GM12878 (cell line): ENCODE results near the gene NUMBL. TPM values are rescaled to one million over a fixed set of nuclear protein-coding genes. Genes with fewer than 3 reads are reported as not detected.
A peak's percentile ranks its signal among the peaks of the same experiment; 100 is the strongest.

ENCODE experiments used
- EZH2 ChIP-seq: IDR thresholded peaks from 2 replicates; pipeline ENCODE4 v1.6.1; 2012; ENCODE audit warnings: low read depth, mild to moderate bottlenecking, control low read depth, inconsistent platforms, low read length, borderline replicate concordance; ENCODE audit not compliant: control insufficient read depth
- FOXK2 ChIP-seq: fragments of 450-650 bp; IDR thresholded peaks from 2 replicates; pipeline ENCODE4 v1.6.1; 2017; ENCODE audit warnings: mild to moderate bottlenecking, moderate library complexity
- IKZF2 ChIP-seq, 2 experiments: fragments of 450-650 bp; IDR thresholded peaks; 2 replicates each; pipeline ENCODE4 v1.6.1; 2017; ENCODE audit warnings: mild to moderate bottlenecking in 2 of 2, moderate library complexity in 2 of 2
- KDM1A ChIP-seq: fragments of 200-600 bp; sonication (generic); IDR thresholded peaks from 2 replicates; pipeline ENCODE4 v1.6.1; 2016; ENCODE audit warnings: borderline replicate concordance
- LARP7 ChIP-seq: fragments of 450-650 bp; IDR thresholded peaks from 2 replicates; pipeline ENCODE4 v1.6.1; 2017; ENCODE audit warnings: mild to moderate bottlenecking
- MEF2A ChIP-seq: IDR thresholded peaks from 2 replicates; pipeline ENCODE4 v1.6.1; 2011; ENCODE audit warnings: low read depth, mild to moderate bottlenecking, low read length, moderate library complexity; ENCODE audit not compliant: insufficient read depth
- MEF2B ChIP-seq: fragments of 450-650 bp; IDR thresholded peaks from 2 replicates; pipeline ENCODE4 v1.6.1; 2018; ENCODE audit warnings: mild to moderate bottlenecking, moderate library complexity; ENCODE audit not compliant: partially characterized antibody, poor library complexity, severe bottlenecking
- MLLT1 ChIP-seq: fragments of 450-650 bp; IDR thresholded peaks from 2 replicates; pipeline ENCODE4 v1.6.1; 2016; ENCODE audit warnings: mild to moderate bottlenecking
- NFYA ChIP-seq: IDR thresholded peaks from 2 replicates; pipeline ENCODE4 v1.6.1; 2011; ENCODE audit warnings: low read depth, mild to moderate bottlenecking, low read length, improper control_type of control experiment, borderline replicate concordance
- NR2F1 ChIP-seq: fragments of 450-650 bp; conservative IDR thresholded peaks from 2 replicates; pipeline ENCODE4 v1.6.1; 2017; ENCODE audit warnings: mild to moderate bottlenecking
- RELA ChIP-seq: fragments of 450-650 bp; IDR thresholded peaks from 2 replicates; pipeline ENCODE4 v1.8.0; 2014; ENCODE audit warnings: borderline replicate concordance; ENCODE audit not compliant: partially characterized antibody
- RUNX3 ChIP-seq: IDR thresholded peaks from 2 replicates; pipeline ENCODE4 v1.6.1; 2012; ENCODE audit warnings: low read length, inconsistent platforms
- SIN3A ChIP-seq: IDR thresholded peaks from 2 replicates; pipeline ENCODE4 v1.6.1; 2012; ENCODE audit warnings: low read depth, low read length, improper control_type of control experiment
- SMARCA5 ChIP-seq: fragments of 450-650 bp; IDR thresholded peaks from 2 replicates; pipeline ENCODE4 v1.6.1; 2017; ENCODE audit warnings: mild to moderate bottlenecking
- SMC3 ChIP-seq: IDR thresholded peaks from 2 replicates; pipeline ENCODE4 v1.6.1; 2011; ENCODE audit warnings: low read length, improper control_type of control experiment, borderline replicate concordance
- SP1 ChIP-seq: IDR thresholded peaks from one replicate; pipeline ENCODE4 v1.6.1; 2011; ENCODE audit warnings: low read depth, low read length
- SREBF1 ChIP-seq: IDR thresholded peaks from 2 replicates; pipeline ENCODE4 v1.6.1; 2012; ENCODE audit warnings: mild to moderate bottlenecking, low read length
- STAT1 ChIP-seq: fragments of 450-650 bp; conservative IDR thresholded peaks from 2 replicates; pipeline ENCODE4 v1.6.1; 2014; ENCODE audit warnings: antibody characterized with exemption, mild to moderate bottlenecking
- TCF7 ChIP-seq: IDR thresholded peaks from 2 replicates; pipeline ENCODE4 v1.6.1; 2014; ENCODE audit warnings: antibody characterized with exemption, borderline replicate concordance
- USF2 ChIP-seq: IDR thresholded peaks from 2 replicates; pipeline ENCODE4 v1.6.1; 2011; ENCODE audit warnings: low read depth, low read length, improper control_type of control experiment, borderline replicate concordance
- ZSCAN29 ChIP-seq: fragments of 450-650 bp; IDR thresholded peaks from 2 replicates; pipeline ENCODE4 v1.6.1; 2017; ENCODE audit warnings: mild to moderate bottlenecking, moderate library complexity
- polyA plus RNA-seq, 11 experiments: library from polyadenylated mRNA; depleted of rRNA in 4 of 11; unstranded in 6 of 11; stranded (reverse) in 5 of 11; fragments of >200 nt; fragmentation: Nextera tagmentation in 4 of 11; fragmentation: Illumina TruSeq in 1 of 11; extraction: Ambion mirVana in 4 of 11; extraction: Trizol in 1 of 11; gene quantifications; 1 replicate in 1 of 11; 2 replicates in 10 of 11; pipeline versions ENCODE4 v1.2.1 to v1.2.3, GENCODE V29; 2011 to 2016; ENCODE audit warnings: inconsistent platforms in 2 of 11, missing spikeins in 2 of 11, low read depth in 1 of 11
- total RNA-seq, 4 experiments: library from RNA; depleted of rRNA in 3 of 4; stranded (reverse); fragments of >200 nt in 3 of 4; fragmentation: Illumina TruSeq in 1 of 4; extraction: Trizol in 1 of 4; gene quantifications; 2 replicates each; pipeline versions ENCODE4 v1.2.1 to v1.2.3, GENCODE V29; 2013 to 2021
- TF ChIP-seq, protein P1 (sequence below): fragments of 450-650 bp; IDR thresholded peaks from 2 replicates; pipeline ENCODE4 v1.6.1; 2017; ENCODE audit warnings: mild to moderate bottlenecking, low read depth, inconsistent platforms; ENCODE audit not compliant: poor library complexity, severe bottlenecking
- TF ChIP-seq, protein P2 (sequence below): fragments of 450-650 bp; IDR thresholded peaks from 2 replicates; pipeline ENCODE4 v1.6.1; 2018; ENCODE audit warnings: borderline replicate concordance, mild to moderate bottlenecking; ENCODE audit not compliant: partially characterized antibody
- TF ChIP-seq, protein P3 (sequence below): IDR thresholded peaks from 2 replicates; pipeline ENCODE4 v1.6.1; 2011; ENCODE audit warnings: low read depth, mild to moderate bottlenecking, low read length, moderate library complexity, borderline replicate concordance; ENCODE audit errors: extremely low read depth

The NUMBL gene
- total and polyA plus RNA-seq, 10 of the 15 experiments (the other 5 are each of a cell fraction or from before 2014, with no cell fraction given): 0.16 to 9.4 (median 1.9) TPM

DNA sequence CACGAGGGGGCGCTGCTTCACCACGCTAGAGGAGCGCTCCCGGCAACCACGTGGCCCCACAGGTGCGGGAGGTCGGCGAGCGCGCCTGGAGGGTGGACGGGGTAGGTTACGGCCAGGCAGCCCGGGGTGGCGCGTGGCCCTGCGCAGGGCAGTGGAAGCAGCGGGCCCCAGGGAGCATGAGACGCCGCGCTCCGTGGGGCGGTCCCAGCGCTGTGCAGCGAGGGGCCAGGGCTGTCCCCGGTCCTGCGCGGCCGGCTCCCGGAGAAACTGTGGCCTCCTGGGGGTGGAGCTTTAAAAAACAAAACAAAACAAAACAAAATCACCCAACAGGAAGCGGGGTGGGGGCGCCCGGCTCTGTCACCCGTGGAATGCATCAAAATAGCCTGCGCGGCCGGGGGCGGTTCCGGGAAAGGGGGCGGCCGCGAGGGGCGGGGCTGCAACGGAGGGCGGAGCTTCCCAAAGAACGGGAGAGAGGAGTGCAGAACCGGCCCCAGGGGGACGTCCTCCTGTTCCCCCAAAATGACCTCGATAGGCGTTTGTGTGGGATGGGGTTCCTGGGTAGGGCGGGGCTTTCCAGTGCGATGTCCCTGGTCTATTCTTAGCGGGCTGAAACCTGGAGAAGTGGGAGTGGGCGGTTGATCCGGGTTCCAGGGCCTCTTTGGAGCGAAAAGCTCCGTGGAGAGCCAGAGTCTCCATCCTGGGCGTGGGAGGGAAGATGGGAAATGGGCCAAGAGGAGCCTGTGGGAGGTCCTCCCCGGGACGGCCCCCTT lies 27.3 kb downstream of the NUMBL start (continued):
- TF ChIP-seq MEF2B: peak; percentile 72
- TF ChIP-seq MEF2A: no peak
- no peak for TF ChIP-seq MLLT1
- peak; percentile 77 for TF ChIP-seq RELA
- TF ChIP-seq EZH2: no peak
- TF ChIP-seq NFYA: no peak
- TF ChIP-seq SMC3: peak; percentile 90
- TF ChIP-seq RUNX3: 0 out of 2 replicates have a peak, but pooled peaks have one; percentile 3
- no peak for TF ChIP-seq SIN3A
- TF ChIP-seq NR2F1: peak; percentile 75
- TF ChIP-seq TCF7: no peak
- TF ChIP-seq USF2: peak; percentile 69
- no peak for TF ChIP-seq ZSCAN29
- TF ChIP-seq SP1: no peak
- no peak for TF ChIP-seq IKZF2 (IDR thresholded peaks at IDR 0.05)
- no peak for TF ChIP-seq KDM1A
- no peak for TF ChIP-seq STAT1
- TF ChIP-seq, protein P1, sequence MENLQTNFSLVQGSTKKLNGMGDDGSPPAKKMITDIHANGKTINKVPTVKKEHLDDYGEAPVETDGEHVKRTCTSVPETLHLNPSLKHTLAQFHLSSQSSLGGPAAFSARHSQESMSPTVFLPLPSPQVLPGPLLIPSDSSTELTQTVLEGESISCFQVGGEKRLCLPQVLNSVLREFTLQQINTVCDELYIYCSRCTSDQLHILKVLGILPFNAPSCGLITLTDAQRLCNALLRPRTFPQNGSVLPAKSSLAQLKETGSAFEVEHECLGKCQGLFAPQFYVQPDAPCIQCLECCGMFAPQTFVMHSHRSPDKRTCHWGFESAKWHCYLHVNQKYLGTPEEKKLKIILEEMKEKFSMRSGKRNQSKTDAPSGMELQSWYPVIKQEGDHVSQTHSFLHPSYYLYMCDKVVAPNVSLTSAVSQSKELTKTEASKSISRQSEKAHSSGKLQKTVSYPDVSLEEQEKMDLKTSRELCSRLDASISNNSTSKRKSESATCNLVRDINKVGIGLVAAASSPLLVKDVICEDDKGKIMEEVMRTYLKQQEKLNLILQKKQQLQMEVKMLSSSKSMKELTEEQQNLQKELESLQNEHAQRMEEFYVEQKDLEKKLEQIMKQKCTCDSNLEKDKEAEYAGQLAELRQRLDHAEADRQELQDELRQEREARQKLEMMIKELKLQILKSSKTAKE: no peak
- TF ChIP-seq, protein P2, sequence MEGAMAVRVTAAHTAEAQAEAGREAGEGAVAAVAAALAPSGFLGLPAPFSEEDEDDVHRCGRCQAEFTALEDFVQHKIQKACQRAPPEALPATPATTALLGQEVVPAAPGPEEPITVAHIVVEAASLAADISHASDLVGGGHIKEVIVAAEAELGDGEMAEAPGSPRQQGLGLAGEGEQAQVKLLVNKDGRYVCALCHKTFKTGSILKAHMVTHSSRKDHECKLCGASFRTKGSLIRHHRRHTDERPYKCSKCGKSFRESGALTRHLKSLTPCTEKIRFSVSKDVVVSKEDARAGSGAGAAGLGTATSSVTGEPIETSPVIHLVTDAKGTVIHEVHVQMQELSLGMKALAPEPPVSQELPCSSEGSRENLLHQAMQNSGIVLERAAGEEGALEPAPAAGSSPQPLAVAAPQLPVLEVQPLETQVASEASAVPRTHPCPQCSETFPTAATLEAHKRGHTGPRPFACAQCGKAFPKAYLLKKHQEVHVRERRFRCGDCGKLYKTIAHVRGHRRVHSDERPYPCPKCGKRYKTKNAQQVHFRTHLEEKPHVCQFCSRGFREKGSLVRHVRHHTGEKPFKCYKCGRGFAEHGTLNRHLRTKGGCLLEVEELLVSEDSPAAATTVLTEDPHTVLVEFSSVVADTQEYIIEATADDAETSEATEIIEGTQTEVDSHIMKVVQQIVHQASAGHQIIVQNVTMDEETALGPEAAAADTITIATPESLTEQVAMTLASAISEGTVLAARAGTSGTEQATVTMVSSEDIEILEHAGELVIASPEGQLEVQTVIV: no peak
- no peak for TF ChIP-seq FOXK2
- TF ChIP-seq, protein P3, sequence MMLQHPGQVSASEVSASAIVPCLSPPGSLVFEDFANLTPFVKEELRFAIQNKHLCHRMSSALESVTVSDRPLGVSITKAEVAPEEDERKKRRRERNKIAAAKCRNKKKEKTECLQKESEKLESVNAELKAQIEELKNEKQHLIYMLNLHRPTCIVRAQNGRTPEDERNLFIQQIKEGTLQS: peak; percentile 82; the same call in 1 of the 2 replicates
- TF ChIP-seq SREBF1: no peak
- TF ChIP-seq LARP7: peak; percentile 93
- TF ChIP-seq SMARCA5: peak; percentile 92
